HEK293 (cell line): ENCODE measurements around the gene BNC1.

Source experiments
- CTCF ChIP-seq: fragments of 450-650 bp; formaldehyde crosslinking; IDR thresholded peaks from 2 replicates; pipeline ENCODE4 v1.5.1; 2016; ENCODE audit warnings: missing biosample characterization, missing genetic modification characterization
- KLF16 ChIP-seq: fragments of 450-650 bp; formaldehyde crosslinking; IDR thresholded peaks from 2 replicates; pipeline ENCODE4 v1.5.1; 2017; ENCODE audit warnings: missing biosample characterization, missing genetic modification characterization
- OVOL3 ChIP-seq: fragments of 450-650 bp; formaldehyde crosslinking; IDR thresholded peaks from 2 replicates; pipeline ENCODE4 v1.5.1; 2016; ENCODE audit warnings: missing biosample characterization, missing genetic modification characterization
- PRDM2 ChIP-seq: fragments of 450-650 bp; formaldehyde crosslinking; IDR thresholded peaks from 2 replicates; pipeline ENCODE4 v1.5.1; 2016; ENCODE audit warnings: missing biosample characterization, missing genetic modification characterization, borderline replicate concordance
- TRIM28 ChIP-seq: IDR thresholded peaks from 2 replicates; pipeline ENCODE4 v1.6.1; 2011; ENCODE audit warnings: low read length, control low read depth, borderline replicate concordance
- ZBTB1 ChIP-seq: fragments of 450-650 bp; formaldehyde crosslinking; IDR thresholded peaks from 2 replicates; pipeline ENCODE4 v1.5.1; 2016; ENCODE audit warnings: missing biosample characterization, missing genetic modification characterization
- ZBTB11 ChIP-seq: fragments of 450-650 bp; formaldehyde crosslinking; conservative IDR thresholded peaks from 2 replicates; pipeline ENCODE4 v1.5.1; 2016; ENCODE audit warnings: low read depth, missing biosample characterization, missing genetic modification characterization
- ZNF132 ChIP-seq: fragments of 450-650 bp; formaldehyde crosslinking; IDR thresholded peaks from 2 replicates; pipeline ENCODE4 v1.5.1; 2017; ENCODE audit warnings: missing biosample characterization, missing genetic modification characterization, borderline replicate concordance
- ZNF174 ChIP-seq: fragments of 450-650 bp; formaldehyde crosslinking; IDR thresholded peaks from 2 replicates; pipeline ENCODE4 v1.5.0; 2017; ENCODE audit warnings: missing biosample characterization, mild to moderate bottlenecking, missing genetic modification characterization
- ZNF214 ChIP-seq: fragments of 450-650 bp; formaldehyde crosslinking; IDR thresholded peaks from 2 replicates; pipeline ENCODE4 v1.5.1; 2017; ENCODE audit warnings: missing biosample characterization, mild to moderate bottlenecking, missing genetic modification characterization, borderline replicate concordance
- ZNF426 ChIP-seq: fragments of 450-650 bp; formaldehyde crosslinking; IDR thresholded peaks from 2 replicates; pipeline ENCODE4 v1.5.1; 2017; ENCODE audit warnings: missing biosample characterization, missing genetic modification characterization, mild to moderate bottlenecking, inconsistent platforms, moderate library complexity
- ZNF48 ChIP-seq: fragments of 450-650 bp; formaldehyde crosslinking; IDR thresholded peaks from 2 replicates; pipeline ENCODE4 v1.5.1; 2016; ENCODE audit warnings: missing biosample characterization, missing genetic modification characterization
- ZNF704 ChIP-seq: fragments of 450-650 bp; formaldehyde crosslinking; IDR thresholded peaks from 2 replicates; pipeline ENCODE4 v1.5.1; 2016; ENCODE audit warnings: missing biosample characterization, missing genetic modification characterization
- ZNF707 ChIP-seq: fragments of 450-650 bp; formaldehyde crosslinking; IDR thresholded peaks from 2 replicates; pipeline ENCODE4 v1.5.1; 2016; ENCODE audit warnings: missing biosample characterization, missing genetic modification characterization
- ZSCAN5A ChIP-seq: fragments of 450-650 bp; formaldehyde crosslinking; IDR thresholded peaks from 2 replicates; pipeline ENCODE4 v1.5.1; 2016; ENCODE audit warnings: missing biosample characterization, missing genetic modification characterization

Gene BNC1

GRCh38 chr15:83207009-83207659 lies 77.3 kb downstream of the BNC1 start (continued):
- TF ChIP-seq KLF16 (tag by site-specific recombination) (peak; percentile 78; the same call in 1 of the 2 replicates), ZNF48 (tag by site-specific recombination) (no peak), ZSCAN5A (tag by site-specific recombination) (no peak), ZNF707 (no peak), PRDM2 (tag by site-specific recombination) (no peak), ZBTB11 (tag by site-specific recombination) (no peak), ZNF174 (tag by site-specific recombination) (no peak), ZNF426 (tag by site-specific recombination) (no peak), TRIM28 (no peak), ZBTB1 (tag by site-specific recombination) (no peak), ZNF132 (no peak), ZNF704 (tag by site-specific recombination) (no peak), OVOL3 (no peak), CTCF (tag by site-specific recombination) (0 out of 2 replicates have a peak, but pooled peaks have one; percentile 22), ZNF214 (tag by site-specific recombination) (no peak)
- TF ChIP-seq, all 188 proteins: peak for 33
